WERI-Rb-1 (cell line): ENCODE data around the gene ACADSB.

Experiments
- DNase-seq: peaks from one replicate; pipeline ENCODE4 v3.0.0-alpha.2; 2020
- H3K27ac ChIP-seq: fragments of 250-450 bp; sonication (Bioruptor Pico); 2 replicates; pipeline ENCODE4 v1.5.1; 2020; ENCODE audit warnings: mild to moderate bottlenecking, moderate library complexity
- H3K27me3 ChIP-seq: fragments of 250-450 bp; sonication (Bioruptor Pico); 2 replicates; pipeline ENCODE4 v1.5.1; 2021; ENCODE audit warnings: mild to moderate bottlenecking, low read depth, moderate library complexity; ENCODE audit not compliant: insufficient read depth, severe bottlenecking
- H3K36me3 ChIP-seq: fragments of 250-450 bp; sonication (Bioruptor Pico); 2 replicates; pipeline ENCODE4 v1.5.1; 2020; ENCODE audit warnings: mild to moderate bottlenecking, moderate library complexity
- H3K4me3 ChIP-seq: 2 replicates; pipeline ENCODE4 v1.5.1; 2011; ENCODE audit warnings: low read depth, mild to moderate bottlenecking, control low read depth, low read length
- H3K9me3 ChIP-seq: fragments of 250-450 bp; sonication (Bioruptor Pico); 2 replicates; pipeline ENCODE4 v1.5.1; 2021; ENCODE audit warnings: mild to moderate bottlenecking, moderate library complexity; ENCODE audit not compliant: severe bottlenecking
- TF ChIP-seq, protein P1 (sequence below): IDR thresholded peaks from 2 replicates; pipeline ENCODE4 v1.5.1; 2011; ENCODE audit warnings: low read depth, mild to moderate bottlenecking, control low read depth, inconsistent platforms, low read length

ACADSB gene

DNA sequence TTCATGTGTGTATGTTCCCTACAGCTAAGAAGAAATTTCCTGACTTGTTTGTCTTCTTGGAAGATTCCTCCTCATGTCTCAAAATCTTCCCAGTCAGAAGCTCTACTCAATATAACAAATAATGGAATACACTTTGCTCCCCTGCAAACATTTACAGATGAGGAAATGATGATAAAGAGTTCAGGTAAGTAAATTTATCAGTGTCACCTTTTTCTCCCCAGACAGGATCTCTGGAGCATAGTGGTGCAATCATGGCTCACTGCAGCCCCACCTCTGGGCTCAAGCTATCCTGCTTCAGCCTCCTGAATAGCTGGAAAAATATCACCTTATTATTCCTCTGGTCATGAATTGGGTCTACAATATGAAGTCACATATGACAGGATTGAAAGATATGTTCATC, 25.5 kb downstream of the ACADSB start:
- Histone ChIP-seq H3K36me3 (no peaks in the 10 kb centered on the region), H3K4me3 (no peak overlapping the region), H3K27ac (no peak overlapping the region), H3K27me3 (no peaks in the 10 kb centered on the region), H3K9me3 (no peaks in the 10 kb centered on the region)
- no peak for DNase-seq
- TF ChIP-seq, protein P1, sequence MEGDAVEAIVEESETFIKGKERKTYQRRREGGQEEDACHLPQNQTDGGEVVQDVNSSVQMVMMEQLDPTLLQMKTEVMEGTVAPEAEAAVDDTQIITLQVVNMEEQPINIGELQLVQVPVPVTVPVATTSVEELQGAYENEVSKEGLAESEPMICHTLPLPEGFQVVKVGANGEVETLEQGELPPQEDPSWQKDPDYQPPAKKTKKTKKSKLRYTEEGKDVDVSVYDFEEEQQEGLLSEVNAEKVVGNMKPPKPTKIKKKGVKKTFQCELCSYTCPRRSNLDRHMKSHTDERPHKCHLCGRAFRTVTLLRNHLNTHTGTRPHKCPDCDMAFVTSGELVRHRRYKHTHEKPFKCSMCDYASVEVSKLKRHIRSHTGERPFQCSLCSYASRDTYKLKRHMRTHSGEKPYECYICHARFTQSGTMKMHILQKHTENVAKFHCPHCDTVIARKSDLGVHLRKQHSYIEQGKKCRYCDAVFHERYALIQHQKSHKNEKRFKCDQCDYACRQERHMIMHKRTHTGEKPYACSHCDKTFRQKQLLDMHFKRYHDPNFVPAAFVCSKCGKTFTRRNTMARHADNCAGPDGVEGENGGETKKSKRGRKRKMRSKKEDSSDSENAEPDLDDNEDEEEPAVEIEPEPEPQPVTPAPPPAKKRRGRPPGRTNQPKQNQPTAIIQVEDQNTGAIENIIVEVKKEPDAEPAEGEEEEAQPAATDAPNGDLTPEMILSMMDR, result no peak

DNA sequence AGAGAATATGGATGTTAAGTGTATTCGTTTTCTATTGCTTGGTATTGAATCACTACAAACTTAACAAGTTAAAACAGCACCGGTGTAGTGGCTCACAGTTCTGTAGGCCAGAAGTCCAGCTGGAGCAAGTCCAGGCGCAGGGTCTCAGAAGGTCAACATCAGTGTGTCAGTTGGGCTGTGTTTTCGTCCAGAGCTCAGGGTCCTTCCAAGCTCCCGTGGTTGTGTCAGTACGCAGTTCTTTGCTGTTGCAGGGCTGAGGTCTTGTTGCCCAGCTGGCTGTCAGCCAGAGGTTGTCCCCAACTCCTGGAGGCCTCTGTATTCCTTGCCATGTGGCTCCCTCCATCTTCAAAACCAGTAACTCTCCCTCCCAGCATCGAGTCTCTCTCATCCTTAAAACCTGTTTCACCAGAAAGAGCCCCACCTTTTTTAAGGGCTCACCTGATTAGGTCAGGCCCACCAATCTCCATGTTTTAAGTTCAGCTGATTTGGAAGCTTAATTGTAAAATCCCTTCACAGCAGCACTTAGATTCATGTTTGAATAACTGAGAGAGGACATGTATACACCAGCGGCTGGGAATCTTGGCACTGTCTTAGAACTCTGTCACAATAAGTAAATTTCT, 26.8 kb downstream of the ACADSB start:
- no peaks in the 10 kb centered on the region for H3K27me3 ChIP-seq
- no peaks in the 10 kb centered on the region for H3K36me3 ChIP-seq
- TF ChIP-seq, protein P1, result no peak
- DNase-seq, result no peak
- no peak overlapping the region for H3K27ac ChIP-seq
- H3K4me3 ChIP-seq, result no peak overlapping the region
- H3K9me3 ChIP-seq, result no peaks in the 10 kb centered on the region

DNA sequence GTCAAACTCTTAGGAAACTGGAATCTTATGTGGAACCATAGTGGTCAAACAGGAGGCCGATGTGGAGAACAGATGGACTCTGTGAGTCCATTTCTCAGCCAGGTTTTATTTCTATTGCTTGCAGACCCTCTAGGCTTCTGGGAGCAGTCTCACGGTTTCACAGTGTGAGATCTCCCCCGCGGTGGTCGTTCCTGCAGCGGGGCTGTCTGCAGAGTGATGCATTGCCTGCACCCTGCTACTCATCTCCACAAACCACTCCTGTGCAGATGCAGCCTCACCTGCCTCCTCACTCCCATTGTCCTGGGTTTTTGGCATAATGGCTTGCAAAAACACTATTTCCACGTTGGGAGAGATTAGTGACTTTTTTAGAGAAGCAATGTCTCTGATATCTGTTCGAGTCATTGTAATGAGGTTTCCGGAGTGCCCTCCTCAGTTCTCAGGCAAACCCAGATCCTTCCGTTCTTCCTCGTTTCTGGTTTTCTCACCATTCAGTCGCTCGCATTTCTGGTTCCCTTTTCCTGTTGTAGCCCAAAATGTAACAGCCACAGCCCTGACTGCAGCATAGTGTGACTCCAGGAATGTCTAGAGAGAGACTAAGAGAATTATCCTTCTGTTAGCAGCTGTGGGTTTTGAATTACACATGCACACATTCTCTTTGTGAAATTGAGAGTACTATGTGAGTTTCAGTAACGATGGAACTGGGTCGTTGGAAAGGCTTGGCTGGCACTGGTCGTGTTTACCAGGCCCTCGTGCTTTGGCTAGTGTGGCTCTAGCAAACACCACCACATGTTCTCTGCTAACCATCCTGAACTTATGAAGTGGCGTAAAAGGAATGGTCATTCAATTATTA, 30.2 kb downstream of the ACADSB start:
- H3K9me3 ChIP-seq, result no peaks in the 10 kb centered on the region

DNA sequence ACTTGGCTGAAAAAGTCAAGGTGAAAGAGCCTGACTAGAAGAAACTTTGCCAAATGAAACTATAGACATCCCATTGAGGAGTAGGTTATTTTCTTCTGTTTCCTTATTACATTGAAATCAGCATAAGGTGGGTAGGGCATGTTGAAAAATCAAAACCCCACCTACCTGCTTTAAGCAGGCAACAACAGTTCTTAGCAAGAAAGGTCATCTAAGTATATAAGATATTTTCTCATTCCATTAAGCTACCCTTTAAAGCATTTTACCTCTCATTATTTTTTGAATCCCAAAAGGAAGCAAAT, 30.8 kb downstream of the ACADSB start:
- TF ChIP-seq, protein P1, result no peak
- no peak overlapping the region for H3K27ac ChIP-seq
- no peaks in the 10 kb centered on the region for H3K27me3 ChIP-seq

More for the DNA sequence above, 30.2 kb downstream of the ACADSB start:
- H3K27me3 ChIP-seq, result no peaks in the 10 kb centered on the region
- TF ChIP-seq, protein P1, result no peak
- DNase-seq, result no peak
- no peak overlapping the region for H3K4me3 ChIP-seq
- no peak overlapping the region for H3K27ac ChIP-seq
- H3K36me3 ChIP-seq, result no peaks in the 10 kb centered on the region

DNA sequence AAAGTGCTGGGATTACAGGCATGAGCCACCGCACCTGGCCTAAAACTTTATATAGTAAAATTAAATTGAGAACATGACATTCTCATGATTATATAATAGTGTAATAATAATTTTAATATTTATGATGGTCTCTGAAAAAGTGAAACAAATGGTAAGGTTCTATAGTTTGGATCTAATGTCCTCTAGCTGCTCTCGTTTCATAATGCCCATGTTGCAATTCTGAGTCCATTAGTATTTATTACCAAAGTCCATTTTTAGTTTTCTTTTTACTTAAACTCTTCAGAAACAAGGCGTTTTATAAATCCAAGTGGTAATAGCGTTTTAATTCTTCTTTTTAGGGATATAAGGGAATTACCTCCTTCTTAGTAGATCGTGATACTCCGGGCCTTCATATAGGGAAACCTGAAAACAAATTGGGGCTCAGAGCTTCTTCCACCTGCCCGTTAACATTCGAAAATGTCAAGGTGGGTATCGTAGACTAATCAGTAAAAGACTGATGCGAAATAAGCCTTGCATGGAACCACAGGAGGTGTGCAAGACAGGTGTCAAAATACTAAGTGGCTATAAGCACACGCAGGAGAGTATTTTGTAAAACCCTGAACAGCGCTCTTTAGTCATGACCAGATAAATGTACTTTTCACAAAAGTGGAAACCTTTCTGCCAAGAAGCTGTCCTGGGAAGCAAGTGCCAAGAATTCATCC, 34.1 kb downstream of the ACADSB start:
- H3K36me3 ChIP-seq, result no peaks in the 10 kb centered on the region; the same call in 1 of the 2 replicates
- H3K9me3 ChIP-seq, result no peaks in the 10 kb centered on the region
- H3K27ac ChIP-seq, result no peak overlapping the region
- TF ChIP-seq, protein P1, result no peak
- no peak overlapping the region for H3K4me3 ChIP-seq
- no peaks in the 10 kb centered on the region for H3K27me3 ChIP-seq
- no peak for DNase-seq

More for the DNA sequence above, 30.8 kb downstream of the ACADSB start:
- Histone ChIP-seq H3K9me3 (no peaks in the 10 kb centered on the region), H3K4me3 (no peak overlapping the region), H3K36me3 (no peaks in the 10 kb centered on the region)
- DNase-seq, result no peak
